GM12874 (cell line): ENCODE data around the gene APOL4.
A peak's percentile ranks its signal among the peaks of the same experiment; 100 is the strongest.

ENCODE experiments used
- CTCF ChIP-seq: IDR thresholded peaks from 2 replicates; pipeline ENCODE4 v1.5.1; 2011; ENCODE audit warnings: low read depth, mild to moderate bottlenecking, control low read depth, low read length, moderate library complexity; ENCODE audit not compliant: insufficient read depth

The APOL4 gene

GRCh38 chr22:36226189-36226588 is 24.6 kb upstream of the APOL4 start:
- TF ChIP-seq CTCF, result no peak

GRCh38 chr22:36225333-36225922 is 23.8 kb upstream of the APOL4 start:
- TF ChIP-seq CTCF, result no peak

GRCh38 chr22:36224245-36224644 is 22.6 kb upstream of the APOL4 start:
- no peak for TF ChIP-seq CTCF

- no peak for TF ChIP-seq CTCF
These were observed 21.9 kb upstream of the APOL4 start for GRCh38 chr22:36223504-36223903.

- TF ChIP-seq CTCF, result no peak
These were observed 21.4 kb upstream of the APOL4 start for GRCh38 chr22:36222887-36223450.

GRCh38 chr22:36221799-36222751 is 20.5 kb upstream of the APOL4 start:
- peak; percentile 80 for TF ChIP-seq CTCF

GRCh38 chr22:36220451-36220921 is 18.9 kb upstream of the APOL4 start:
- no peak for TF ChIP-seq CTCF
